COLO829 (cell line): ENCODE results near the gene ZNF835.

Experiments used
- DNase-seq: peaks from one replicate; pipeline ENCODE4 v3.0.0; 2012; ENCODE audit warnings: low spot score

The ZNF835 gene

GRCh38 chr19:56661248-56661647 lies 10.3 kb downstream of the ZNF835 start:
- DNase-seq: no peak

DNA sequence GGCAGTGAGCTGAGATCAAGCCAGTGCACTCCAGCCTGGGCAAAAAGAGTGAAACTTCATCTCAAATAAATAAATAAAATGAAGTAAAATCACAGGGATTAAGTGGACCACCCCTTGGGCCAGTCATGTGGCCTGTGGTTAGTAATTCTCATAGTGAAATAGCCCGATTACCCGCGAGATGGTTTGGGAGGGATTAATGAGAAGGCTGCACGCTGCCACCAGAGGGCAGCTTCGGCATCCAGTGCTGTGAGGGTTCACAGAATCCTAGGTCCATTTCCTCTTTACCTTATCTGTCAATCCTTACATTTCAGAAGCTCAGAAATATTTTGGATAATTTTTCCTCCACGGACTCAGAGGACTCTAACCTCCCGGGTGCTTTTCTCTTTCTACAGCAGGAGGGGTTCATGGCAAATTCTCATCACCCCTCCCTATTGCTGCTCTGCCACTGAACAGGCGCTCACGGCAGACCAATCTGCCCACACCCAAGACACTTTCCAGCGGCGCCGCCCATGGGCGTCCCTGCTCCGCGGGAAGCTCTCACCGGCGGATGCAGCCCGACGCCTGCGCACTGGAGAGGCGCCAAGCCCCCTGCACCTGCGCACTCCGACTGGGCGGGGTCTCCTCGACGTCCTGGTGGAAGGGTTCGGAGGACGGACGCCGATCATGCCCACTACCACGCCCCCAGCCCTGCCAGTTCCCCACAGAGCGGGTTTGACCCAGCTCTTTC lies 11.0 kb downstream of the ZNF835 start:
- DNase-seq: no peak

DNA sequence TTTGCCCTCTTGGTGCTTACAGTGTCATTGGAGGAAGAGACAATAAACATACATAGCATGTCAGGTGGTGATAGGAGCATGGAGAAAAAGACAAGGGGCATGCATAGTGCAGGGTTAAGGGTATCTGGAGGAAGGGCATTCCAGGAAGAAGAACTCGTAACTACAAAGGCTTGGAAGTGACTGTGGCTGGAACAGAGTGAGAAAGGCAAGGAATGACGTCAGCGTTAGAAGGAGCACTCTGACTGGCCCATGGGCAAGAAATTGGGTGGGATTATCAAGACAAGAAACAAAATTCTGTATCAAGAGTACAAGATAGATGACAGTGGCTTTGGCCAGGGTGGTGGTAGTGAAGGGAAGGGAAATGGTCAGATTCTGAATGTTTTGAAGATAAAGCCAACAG lies 17.4 kb downstream of the ZNF835 start:
- no peak for DNase-seq

GRCh38 chr19:56643460-56643955 lies 28.0 kb downstream of the ZNF835 start:
- no peak for DNase-seq

DNA sequence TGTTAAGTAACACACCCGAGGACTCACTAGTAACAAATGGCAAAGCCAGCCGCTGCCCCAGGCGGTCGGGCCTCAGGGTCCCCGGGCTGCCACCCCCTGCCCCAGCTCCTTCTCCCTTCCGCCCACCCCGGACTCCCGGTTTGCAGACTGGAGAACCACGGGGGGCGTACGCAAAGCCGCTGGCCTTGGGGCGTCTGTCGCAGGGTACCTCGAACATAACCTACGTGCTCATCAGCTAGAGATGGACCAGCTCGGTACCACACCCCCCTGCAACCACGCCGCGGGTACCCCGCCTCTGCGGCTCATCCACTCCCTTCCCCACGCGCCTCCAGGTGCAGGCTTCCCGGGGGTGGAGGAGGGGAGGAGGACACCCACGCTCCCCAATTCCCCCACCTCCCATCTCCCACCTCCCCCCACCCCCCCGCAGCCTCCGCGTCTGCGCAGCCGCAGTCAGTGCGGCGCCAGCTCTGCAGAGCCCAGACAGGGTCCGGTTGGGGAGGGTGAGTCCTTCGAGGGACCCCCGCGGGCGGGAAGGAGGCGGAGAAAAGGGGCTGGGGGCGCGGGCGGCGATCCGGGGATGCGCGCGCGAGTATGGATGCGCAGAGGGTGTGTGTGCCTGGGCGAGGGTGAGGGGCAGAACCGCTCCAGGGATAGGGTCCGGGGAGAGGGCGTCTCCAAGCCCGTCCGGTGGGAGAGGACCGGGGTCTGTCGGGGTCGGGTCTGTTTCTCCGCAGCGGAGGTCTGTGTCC lies 28.7 kb downstream of the ZNF835 start, which contains the start of gene SMIM17:
TSS of gene SMIM17 (plus strand) at position 449 of the 749 bp plus-strand sequence. CDS start 2,509 bp downstream, outside the sequence.
- DNase-seq: no peak

GRCh38 chr19:56639217-56639616 lies 32.3 kb downstream of the ZNF835 start:
- DNase-seq: no peak

GRCh38 chr19:56637976-56638555 lies 33.5 kb downstream of the ZNF835 start:
- DNase-seq: peak; percentile 76

- no peak for DNase-seq
Measured at GRCh38 chr19:56633021-56633420, 38.5 kb downstream of the ZNF835 start.

DNA sequence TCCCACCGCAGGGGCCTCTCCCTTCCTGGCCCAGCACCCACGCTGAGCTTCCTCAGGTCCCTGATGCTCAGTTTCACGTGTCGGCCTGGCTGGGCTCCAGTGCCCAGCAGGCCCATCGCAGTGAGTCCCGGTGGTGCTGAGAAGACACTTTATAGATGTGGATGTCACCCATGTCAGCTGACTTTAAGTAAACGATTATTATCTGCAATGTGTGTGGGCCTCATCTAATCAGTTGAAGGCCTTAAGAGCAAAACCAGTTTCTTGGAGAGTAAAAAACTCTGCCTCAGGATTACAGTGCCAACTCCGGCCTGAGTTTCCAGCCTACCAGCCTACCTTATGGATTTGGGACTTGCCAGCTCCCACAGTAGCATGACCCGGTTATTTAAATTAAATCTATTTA lies 45.8 kb downstream of the ZNF835 start:
- no peak for DNase-seq

- no peak for DNase-seq
Measured at GRCh38 chr19:56623006-56623405, 48.6 kb downstream of the ZNF835 start.

GRCh38 chr19:56622374-56622773 lies 49.2 kb downstream of the ZNF835 start:
- DNase-seq: no peak

DNA sequence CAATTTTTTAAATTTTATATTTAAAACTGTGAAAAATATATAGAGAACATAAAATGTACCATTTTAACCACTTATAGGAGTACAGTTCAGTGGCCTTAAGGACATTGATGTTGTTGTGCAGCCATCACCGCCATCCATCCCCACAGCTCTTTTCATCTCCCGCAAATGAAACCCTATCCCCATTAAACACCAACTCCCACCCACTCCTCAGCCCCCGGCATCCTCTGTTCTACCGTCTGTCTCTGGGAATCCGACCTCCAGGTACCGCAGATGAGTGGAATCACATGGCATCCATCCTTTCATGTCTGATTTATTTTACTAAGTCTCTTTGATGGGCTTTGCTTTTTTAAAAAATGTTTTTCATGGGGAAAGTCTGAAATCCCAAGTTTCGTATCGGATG lies 52.4 kb downstream of the ZNF835 start:
- DNase-seq: no peak

- DNase-seq: no peak
Measured at GRCh38 chr19:56617531-56617930, 54.0 kb downstream of the ZNF835 start.

DNA sequence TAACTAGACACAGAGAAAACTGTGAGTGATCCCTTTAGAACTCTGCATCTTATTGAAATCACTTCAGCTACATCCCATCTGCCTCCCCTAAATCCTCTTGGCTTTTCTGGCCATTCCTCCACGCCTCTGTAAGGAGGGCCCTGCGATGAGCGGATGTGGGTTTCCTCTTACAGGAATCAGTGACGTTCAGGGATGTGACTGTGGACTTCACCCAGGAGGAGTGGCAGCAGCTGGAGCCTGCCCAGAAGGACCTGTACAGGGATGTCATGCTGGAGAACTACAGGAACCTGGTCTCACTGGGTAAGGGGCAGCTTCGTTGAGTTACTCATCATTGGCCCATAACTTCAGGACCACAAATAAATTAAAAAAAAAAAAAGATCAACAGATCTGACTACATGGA lies 57.9 kb downstream of the ZNF835 start:
- DNase-seq: no peak

DNA sequence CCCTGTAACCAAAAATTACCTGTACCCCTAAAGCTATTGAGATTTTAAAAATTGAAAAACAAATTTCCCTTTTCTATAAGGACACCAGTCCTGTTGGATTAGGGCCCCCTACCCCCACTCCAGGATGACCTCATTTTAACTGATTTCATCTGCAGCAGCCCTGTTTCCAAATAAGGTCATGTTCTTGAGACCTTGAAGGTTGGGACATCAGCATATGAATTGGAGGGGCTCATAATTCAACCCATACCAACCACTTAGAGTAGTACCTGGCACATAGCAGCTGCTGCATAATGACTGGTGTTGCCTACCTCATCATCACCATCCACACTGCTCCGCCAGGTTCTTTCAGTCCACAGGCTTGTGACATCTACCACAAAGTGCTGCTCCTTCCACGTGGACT lies 58.8 kb downstream of the ZNF835 start:
- DNase-seq: no peak
